Esophagus squamous epithelium (tissue), 4 donors: ENCODE results near the gene TBX15.

Experiments used
- POLR2A ChIP-seq, 4 donors: fragments of 450-650 bp; IDR thresholded peaks; one replicate each; pipeline ENCODE4 v1.6.1; 2017; ENCODE audit warnings: antibody characterized with exemption in 4 of 4, mild to moderate bottlenecking in 4 of 4, moderate library complexity in 3 of 4
- TF ChIP-seq, protein P1 (sequence below), 6 experiments: fragments of 450-650 bp in 4 of 6; fragments of 200-600 bp in 2 of 6; sonication (generic) in 2 of 6; IDR thresholded peaks; one replicate each; pipeline ENCODE4 v1.5.1; 2016 to 2019; ENCODE audit warnings: antibody characterized with exemption in 6 of 6, mild to moderate bottlenecking in 4 of 6, moderate library complexity in 4 of 6

DNA sequence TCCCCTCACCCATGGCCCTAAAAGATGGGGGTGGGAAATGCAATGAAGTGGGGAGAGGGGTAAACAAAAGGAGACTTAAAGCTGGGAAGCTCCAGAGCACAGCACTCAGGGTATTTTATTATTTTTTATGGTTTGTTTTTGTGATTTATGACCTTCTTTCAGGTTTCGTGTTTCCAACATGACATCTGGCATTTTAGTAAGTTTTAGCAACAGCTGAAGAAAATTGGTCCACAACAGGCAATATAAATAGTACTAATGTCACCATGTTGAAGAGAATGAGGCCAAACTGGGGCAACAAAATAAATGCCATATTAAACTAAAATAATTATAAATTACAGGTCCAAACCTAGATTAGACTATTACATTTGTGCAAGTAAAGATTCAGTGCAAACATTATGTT lies 56.3 kb downstream of the TBX15 start:
- TF ChIP-seq, protein P1, sequence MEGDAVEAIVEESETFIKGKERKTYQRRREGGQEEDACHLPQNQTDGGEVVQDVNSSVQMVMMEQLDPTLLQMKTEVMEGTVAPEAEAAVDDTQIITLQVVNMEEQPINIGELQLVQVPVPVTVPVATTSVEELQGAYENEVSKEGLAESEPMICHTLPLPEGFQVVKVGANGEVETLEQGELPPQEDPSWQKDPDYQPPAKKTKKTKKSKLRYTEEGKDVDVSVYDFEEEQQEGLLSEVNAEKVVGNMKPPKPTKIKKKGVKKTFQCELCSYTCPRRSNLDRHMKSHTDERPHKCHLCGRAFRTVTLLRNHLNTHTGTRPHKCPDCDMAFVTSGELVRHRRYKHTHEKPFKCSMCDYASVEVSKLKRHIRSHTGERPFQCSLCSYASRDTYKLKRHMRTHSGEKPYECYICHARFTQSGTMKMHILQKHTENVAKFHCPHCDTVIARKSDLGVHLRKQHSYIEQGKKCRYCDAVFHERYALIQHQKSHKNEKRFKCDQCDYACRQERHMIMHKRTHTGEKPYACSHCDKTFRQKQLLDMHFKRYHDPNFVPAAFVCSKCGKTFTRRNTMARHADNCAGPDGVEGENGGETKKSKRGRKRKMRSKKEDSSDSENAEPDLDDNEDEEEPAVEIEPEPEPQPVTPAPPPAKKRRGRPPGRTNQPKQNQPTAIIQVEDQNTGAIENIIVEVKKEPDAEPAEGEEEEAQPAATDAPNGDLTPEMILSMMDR (IDR thresholded peaks at IDR 0.05) = no peak
- TF ChIP-seq POLR2A (IDR thresholded peaks at IDR 0.05) = no peak
